Skin epidermis (tissue), 12 donors: Measurements from ENCODE around the gene FGF5.
"Not testable (repeated sequence)": the region's sequence is repeated elsewhere in the genome, so short reads cannot be mapped to it uniquely, and the experiment has no call there.

Source experiments
- H3K27ac ChIP-seq, 21 experiments: fragments of 200-600 bp; sonication (generic) in 11 of 21; one replicate each; pipeline ENCODE4 v1.5.0; 2020; ENCODE audit warnings: mild to moderate bottlenecking in 3 of 21, inconsistent platforms in 2 of 21, moderate library complexity in 2 of 21
- H3K4me3 ChIP-seq, 7 experiments: fragments of 200-600 bp; sonication (generic) in 2 of 7; one replicate each; pipeline ENCODE4 v1.5.0; 2020; ENCODE audit warnings: inconsistent platforms in 2 of 7, mild to moderate bottlenecking in 2 of 7, moderate library complexity in 1 of 7

The FGF5 gene, protein sequence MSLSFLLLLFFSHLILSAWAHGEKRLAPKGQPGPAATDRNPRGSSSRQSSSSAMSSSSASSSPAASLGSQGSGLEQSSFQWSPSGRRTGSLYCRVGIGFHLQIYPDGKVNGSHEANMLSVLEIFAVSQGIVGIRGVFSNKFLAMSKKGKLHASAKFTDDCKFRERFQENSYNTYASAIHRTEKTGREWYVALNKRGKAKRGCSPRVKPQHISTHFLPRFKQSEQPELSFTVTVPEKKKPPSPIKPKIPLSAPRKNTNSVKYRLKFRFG

GRCh38 chr4:80266253-80266901 lies at the start of gene FGF5:
TSS of gene FGF5 (plus strand) at chr4:80266664. CDS start at chr4:80266825, 161 bp downstream.
- peak within 1 kb of the TSS in 1 of 21 experiments; percentile 66 for H3K27ac ChIP-seq
- peak within 1 kb of the TSS; percentile 15 to 29 (median 26) for H3K4me3 ChIP-seq

DNA sequence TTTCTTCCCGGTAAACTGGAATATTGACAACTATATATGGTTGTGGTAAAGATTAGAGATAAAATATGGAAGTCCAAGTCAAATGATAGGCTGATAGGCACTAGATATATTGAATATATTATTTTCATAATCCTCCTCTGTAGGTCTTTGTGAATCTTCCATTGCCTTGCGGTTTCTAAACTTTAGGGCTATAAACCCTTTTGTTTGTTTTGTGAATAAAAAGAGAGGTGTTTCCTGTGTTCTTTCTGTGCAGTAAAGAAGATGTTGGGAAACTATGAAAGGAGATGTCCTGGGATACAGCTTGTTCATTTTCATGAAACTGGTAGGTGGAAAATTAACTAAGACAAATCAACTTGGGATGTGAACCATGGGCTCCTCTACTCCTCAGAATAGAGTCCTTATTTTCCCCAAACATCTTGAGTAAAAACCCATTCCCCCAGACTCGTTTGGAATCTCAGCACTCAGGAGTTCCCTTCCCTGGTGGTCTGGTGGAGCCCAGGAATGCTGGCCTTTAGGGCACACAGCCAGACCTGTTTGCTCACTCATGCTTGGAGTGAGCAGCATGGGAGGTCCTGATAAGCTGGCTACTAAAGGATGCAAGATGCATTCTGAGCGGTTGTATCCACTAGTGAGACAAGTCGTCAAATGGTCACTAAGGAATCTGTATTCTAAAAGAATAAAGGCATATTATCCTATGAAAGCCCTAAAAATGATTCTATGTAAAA lies 47.0 kb upstream of the FGF5 start:
- no peak overlapping the region for H3K27ac ChIP-seq
- no peak overlapping the region for H3K4me3 ChIP-seq

- no peak overlapping the region for H3K27ac ChIP-seq
- no peak overlapping the region for H3K4me3 ChIP-seq
Observed at GRCh38 chr4:80220711-80221110, 45.8 kb upstream of the FGF5 start.

DNA sequence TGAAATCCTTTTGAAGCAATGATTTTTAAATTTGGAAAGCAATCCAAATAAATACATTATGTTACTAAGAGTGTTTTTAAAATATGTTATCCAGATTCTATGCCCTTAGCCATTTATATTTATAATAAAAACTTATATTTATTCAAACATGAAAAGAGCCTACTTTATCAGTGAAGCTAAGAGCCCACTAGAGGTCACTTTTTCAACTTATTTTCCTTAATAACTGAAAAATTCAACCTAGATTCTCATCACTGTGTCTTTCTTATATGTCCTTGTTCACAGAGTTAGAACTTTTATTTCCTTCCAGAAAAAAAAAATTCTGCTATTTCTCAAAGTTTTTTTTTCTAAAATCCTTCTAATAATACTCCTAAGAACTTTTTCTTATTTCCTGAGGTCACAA lies 45.3 kb upstream of the FGF5 start:
- Histone ChIP-seq H3K27ac (no peak overlapping the region), H3K4me3 (no peak overlapping the region)

DNA sequence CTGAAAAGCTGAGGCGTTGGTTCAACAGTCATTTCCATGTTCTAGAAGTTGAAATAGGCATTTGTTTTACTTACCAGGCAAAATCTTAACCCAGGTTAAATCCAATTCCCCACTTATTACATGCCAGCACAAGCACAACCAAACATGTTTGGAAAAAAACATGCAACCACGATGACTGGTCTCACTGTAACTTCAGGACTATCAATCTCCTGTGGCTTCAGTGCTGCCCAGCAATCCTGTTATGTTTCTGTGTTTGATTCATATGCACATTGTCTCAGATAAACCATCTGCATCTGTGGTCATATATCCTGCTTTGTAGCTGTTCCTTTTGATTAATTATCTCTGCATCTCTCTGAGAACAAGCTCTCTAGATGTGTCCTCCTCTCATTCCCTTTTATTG lies 40.9 kb upstream of the FGF5 start:
- H3K27ac ChIP-seq = no peak overlapping the region
- no peak overlapping the region for H3K4me3 ChIP-seq

GRCh38 chr4:80226094-80226493 lies 40.4 kb upstream of the FGF5 start:
- Histone ChIP-seq H3K4me3 (no peak overlapping the region), H3K27ac (no peak overlapping the region)

- H3K27ac ChIP-seq = no peak overlapping the region
- no peak overlapping the region for H3K4me3 ChIP-seq
Observed at GRCh38 chr4:80228460-80228859, 38.0 kb upstream of the FGF5 start.

DNA sequence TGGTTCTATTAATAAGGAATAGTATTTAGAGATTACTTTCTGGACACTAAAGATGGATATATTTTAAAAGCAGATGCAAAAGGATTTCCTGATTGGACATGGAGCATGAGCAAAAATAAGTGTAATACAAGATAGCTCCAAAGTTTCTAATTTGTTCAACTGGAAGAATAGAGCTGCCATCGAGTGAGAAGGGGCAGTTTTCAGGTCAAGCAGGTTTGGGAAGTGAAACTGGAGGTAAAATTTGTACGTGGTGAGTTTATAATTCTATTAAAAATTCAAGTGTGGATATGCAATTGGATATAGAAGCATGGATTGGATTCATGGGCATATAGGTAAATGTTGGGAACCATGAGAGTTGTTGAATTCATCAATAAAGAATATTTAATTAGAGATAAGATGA lies 37.3 kb upstream of the FGF5 start:
- H3K27ac ChIP-seq = no peak overlapping the region
- H3K4me3 ChIP-seq = no peak overlapping the region

- Histone ChIP-seq H3K4me3 (no peak overlapping the region), H3K27ac (no peak overlapping the region)
Observed at GRCh38 chr4:80229590-80229989, 36.9 kb upstream of the FGF5 start.

DNA sequence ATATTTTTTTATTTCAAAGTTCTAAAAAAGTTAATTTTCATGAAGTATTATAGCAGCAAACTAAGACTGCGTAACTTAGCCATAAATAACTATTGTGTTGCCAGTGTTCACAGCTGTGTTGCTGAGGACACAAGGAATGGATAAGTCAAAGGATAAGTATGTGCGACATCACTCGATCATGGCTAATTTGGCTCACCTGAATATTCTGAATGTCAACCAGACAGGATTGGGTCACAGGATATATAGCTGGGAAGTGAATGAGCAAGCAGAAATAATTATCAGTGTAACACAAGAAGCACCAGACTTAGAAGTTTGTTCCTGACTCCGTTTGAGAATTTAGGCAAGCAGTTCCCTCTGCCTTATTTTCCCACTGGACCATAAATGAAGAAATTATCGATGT lies 35.3 kb upstream of the FGF5 start:
- Histone ChIP-seq H3K27ac (no peak overlapping the region), H3K4me3 (no peak overlapping the region)

DNA sequence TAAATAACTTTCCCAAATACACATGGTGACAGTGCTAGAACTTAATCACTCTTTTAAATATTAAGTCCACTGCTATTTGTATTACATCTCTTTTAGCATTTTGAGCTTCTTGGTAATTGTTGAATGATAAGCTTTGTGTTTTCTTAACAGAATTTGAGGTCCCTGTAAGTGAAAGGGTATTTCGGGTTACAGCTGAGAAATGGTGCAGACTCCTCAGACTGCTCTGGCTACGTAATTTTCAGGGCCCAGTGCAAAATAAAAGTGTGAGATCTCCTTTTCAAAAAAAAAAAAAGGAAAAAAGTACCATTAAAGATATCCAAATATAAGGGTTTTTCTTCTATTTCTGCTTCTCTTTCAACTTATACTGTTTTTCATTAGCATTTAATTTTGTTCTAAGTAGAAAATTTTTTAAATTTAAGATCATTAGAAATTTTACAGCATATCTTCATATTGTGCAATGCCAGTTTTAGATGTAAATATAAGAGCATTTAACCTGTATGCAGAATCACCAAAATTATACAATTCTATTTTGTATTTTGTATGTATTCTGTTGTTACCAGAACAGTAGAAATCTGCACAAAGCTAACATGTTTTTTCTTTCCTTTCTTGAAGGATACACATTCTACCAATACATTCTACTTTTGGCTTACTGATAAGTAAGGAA lies 33.6 kb upstream of the FGF5 start:
- Histone ChIP-seq H3K27ac (no peak overlapping the region), H3K4me3 (no peak overlapping the region)

DNA sequence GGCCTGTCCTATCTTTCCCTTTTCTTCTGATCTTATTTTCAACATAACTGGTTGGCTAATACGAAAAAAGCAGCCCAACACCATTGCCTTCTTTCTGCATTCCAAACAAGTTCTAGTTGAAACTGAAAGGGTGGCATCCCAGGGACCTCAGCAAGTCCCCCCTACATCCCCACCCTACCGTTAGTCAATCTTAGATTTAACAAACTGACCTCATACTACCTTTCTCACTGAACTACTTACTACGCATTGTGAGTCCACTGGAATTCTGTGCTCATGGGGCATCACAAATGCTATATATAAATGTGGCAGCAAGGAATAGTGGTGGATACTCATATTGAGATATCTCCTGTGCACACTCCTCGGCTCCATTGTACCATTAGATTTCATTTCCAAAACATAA lies 33.1 kb upstream of the FGF5 start:
- Histone ChIP-seq H3K27ac (no peak overlapping the region), H3K4me3 (no peak overlapping the region)

DNA sequence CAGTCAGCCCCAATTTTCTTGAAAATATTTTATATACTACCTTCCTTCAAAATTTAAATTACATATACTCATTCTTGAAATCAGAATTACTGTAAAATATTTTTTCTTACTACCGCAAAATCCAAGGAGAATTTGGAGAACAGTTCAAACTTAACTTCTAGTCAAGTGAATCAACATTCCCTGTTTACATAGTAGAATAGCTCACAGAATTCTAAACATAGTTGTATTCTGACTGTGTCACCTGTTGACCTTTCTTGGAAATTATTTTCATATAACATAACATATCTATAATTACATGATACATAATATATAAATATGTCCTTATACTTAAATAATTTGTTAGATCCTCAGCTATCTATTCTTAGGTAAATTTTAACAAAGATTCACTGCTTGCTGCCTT lies 31.0 kb upstream of the FGF5 start:
- Histone ChIP-seq H3K27ac (no peak overlapping the region), H3K4me3 (no peak overlapping the region)

- Histone ChIP-seq H3K4me3 (no peak overlapping the region), H3K27ac (peak overlapping the region in 4 of 21 experiments; percentile 15 to 73 (median 41))
Observed at GRCh38 chr4:80237992-80238391, 28.5 kb upstream of the FGF5 start.

GRCh38 chr4:80239480-80240150 lies 26.8 kb upstream of the FGF5 start:
- no peak overlapping the region for H3K27ac ChIP-seq
- H3K4me3 ChIP-seq = no peak overlapping the region

DNA sequence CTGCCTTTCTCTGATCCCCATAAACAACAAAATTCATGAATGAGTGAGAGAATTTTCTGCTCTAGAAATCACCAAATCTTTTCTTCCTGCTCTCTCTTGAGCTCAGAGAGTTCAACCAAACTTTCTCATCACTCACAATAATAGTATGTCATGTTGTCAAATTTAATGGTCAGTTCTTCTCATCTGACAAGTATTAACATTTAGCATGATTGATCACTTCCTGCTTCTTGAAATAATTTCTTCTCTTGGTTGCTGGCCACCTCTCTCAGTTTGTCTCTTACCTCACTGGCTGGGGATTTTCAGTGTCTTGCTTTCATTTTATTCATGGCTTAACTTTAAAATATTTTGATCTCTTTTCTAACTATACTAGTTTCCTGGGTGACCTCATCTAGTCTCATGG lies 25.5 kb upstream of the FGF5 start:
- H3K27ac ChIP-seq = no peak overlapping the region
- no peak overlapping the region for H3K4me3 ChIP-seq

DNA sequence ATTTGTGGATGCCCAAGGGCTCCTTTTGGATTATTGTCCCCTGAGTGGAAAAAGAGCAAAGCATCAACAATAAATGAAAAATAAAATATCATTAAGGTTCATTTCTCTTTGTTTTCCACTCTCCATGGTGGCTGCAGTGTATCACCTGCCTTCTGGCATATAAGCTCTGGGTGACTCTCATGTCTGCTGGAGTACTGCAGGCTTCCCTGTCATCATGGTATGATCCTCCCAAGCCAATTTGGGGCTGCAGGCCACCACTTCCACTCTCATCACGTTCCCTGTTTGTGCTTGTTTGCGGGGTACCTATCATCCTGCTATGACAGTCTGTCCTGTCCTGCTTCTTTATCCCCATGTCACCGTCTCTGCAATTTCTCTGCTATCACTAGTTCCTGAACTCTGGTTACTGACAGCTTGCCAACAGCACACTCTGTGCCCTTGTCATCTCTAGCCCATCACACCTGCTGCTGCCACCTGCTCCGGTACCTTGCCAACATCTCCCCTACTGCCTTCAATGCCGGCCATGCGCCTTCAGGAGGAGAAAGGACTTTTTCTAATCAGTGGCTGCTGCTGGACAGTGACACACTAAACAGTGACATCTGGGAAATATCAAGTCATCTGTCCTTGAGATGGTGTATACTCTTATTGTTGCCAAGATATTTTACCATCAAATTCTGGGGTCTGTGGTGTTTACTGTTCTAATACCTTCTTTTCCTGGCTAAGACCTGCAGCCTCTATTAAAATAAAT lies 23.0 kb upstream of the FGF5 start:
- Histone ChIP-seq H3K27ac (no peak overlapping the region), H3K4me3 (no peak overlapping the region)

GRCh38 chr4:80247484-80247883 lies 19.0 kb upstream of the FGF5 start:
- H3K4me3 ChIP-seq = not testable (repeated sequence)

GRCh38 chr4:80249144-80249543 lies 17.3 kb upstream of the FGF5 start:
- Histone ChIP-seq H3K27ac (no peak overlapping the region), H3K4me3 (no peak overlapping the region)

More at GRCh38 chr4:80247484-80247883, 19.0 kb upstream of the FGF5 start:
- H3K27ac ChIP-seq = not testable (repeated sequence)
